ENCODE data around the gene MRPS22. TPM values are rescaled to one million over a fixed set of nuclear protein-coding genes. Genes with fewer than 3 reads are reported as not detected.

The MRPS22 gene
- total RNA-seq, 1 experiment from 2014 or later = 45.7 TPM

- no peak overlapping the region for H2BK20ac ChIP-seq (ENCODE audit: low read depth, low read length, poor library complexity, severe bottlenecking)
- H3K23ac ChIP-seq (ENCODE audit: insufficient read length, low read depth, low read length) = no peak overlapping the region
- no peak overlapping the region for H2BK120ac ChIP-seq (ENCODE audit: low read depth, low read length, poor library complexity, severe bottlenecking)
- no peak overlapping the region for H2BK15ac ChIP-seq (ENCODE audit: low read depth, low read length)
- peak overlapping the region; percentile 67 for H2AFZ ChIP-seq (ENCODE audit: low read length)
- H2BK12ac ChIP-seq (ENCODE audit: insufficient read length, low read depth, low read length) = no peak overlapping the region
- no peak overlapping the region for H4K8ac ChIP-seq (replicated peaks; ENCODE audit: insufficient read length, low read depth, low read length)
- H4K5ac ChIP-seq (ENCODE audit: insufficient read length, low read depth, low read length) = no peak overlapping the region
- H4K20me1 ChIP-seq (ENCODE audit: control insufficient read depth, insufficient read depth, insufficient read length) = no peaks in the 10 kb centered on the region
- no peak overlapping the region for H3T11ph ChIP-seq (ENCODE audit: low read length)
- Mint-ChIP-seq H3K27me3 (ENCODE audit: low read depth) (peaks cover 71% of the 10 kb centered on the region), H3K4me1 (peaks cover 3 to 4% of the 10 kb centered on the region in 2 experiments; a peak in 3 of 4 replicates), H3K4me3 (peak overlapping the region; percentile 53 to 65; a peak in 4 of 5 replicates), H3K27ac (no peak overlapping the region), H3K9me3 (no peaks in the 10 kb centered on the region; a peak in 1 of 5 replicates), H3K36me3 (ENCODE audit: insufficient read depth in 1 of 3, low read depth in 3 of 3) (no peaks in the 10 kb centered on the region)
- peak overlapping the region; percentile 58 for H3K4me2 ChIP-seq (ENCODE audit: insufficient read depth, insufficient read length, low read length)
- H3K56ac ChIP-seq (ENCODE audit: insufficient read length, low read depth, low read length) = no peak overlapping the region
- no peaks in the 10 kb centered on the region for H3K79me1 ChIP-seq (ENCODE audit: insufficient read depth, low read depth, low read length, poor library complexity, severe bottlenecking)
- H3K79me2 ChIP-seq (ENCODE audit: insufficient read depth, low read length) = no peaks in the 10 kb centered on the region
- no peak overlapping the region for H2AK5ac ChIP-seq (ENCODE audit: insufficient read length, low read length)
- no peak overlapping the region for H3K4ac ChIP-seq (ENCODE audit: low read depth, low read length)
- no peak overlapping the region for H3K9ac ChIP-seq (ENCODE audit: extremely low read depth, insufficient read length, low read length)
- no peaks in the 10 kb centered on the region for H3K4me1 ChIP-seq (ENCODE audit: insufficient read depth, low read length)
- no peak overlapping the region for H3K27ac ChIP-seq (ENCODE audit: insufficient read length, low read depth, low read length)
- no peaks in the 10 kb centered on the region; the same call in 1 of the 2 replicates for H3K27me3 ChIP-seq (ENCODE audit: insufficient read depth, low read length)
- H2BK5ac ChIP-seq (ENCODE audit: insufficient read length, low read length) = no peak overlapping the region
- no peak overlapping the region for H3K18ac ChIP-seq (ENCODE audit: insufficient read length, low read depth, low read length)
- no peak overlapping the region for H3K14ac ChIP-seq (ENCODE audit: insufficient read depth, low read length)
- no peak overlapping the region for H4K91ac ChIP-seq (ENCODE audit: insufficient read length, low read depth, low read length)
- no CpG with 5 or more reads among the region's 25 CpGs for WGBS (ENCODE audit: extremely low coverage, insufficient read length, low lambda C conversion rate)
- TF ChIP-seq, protein P1, sequence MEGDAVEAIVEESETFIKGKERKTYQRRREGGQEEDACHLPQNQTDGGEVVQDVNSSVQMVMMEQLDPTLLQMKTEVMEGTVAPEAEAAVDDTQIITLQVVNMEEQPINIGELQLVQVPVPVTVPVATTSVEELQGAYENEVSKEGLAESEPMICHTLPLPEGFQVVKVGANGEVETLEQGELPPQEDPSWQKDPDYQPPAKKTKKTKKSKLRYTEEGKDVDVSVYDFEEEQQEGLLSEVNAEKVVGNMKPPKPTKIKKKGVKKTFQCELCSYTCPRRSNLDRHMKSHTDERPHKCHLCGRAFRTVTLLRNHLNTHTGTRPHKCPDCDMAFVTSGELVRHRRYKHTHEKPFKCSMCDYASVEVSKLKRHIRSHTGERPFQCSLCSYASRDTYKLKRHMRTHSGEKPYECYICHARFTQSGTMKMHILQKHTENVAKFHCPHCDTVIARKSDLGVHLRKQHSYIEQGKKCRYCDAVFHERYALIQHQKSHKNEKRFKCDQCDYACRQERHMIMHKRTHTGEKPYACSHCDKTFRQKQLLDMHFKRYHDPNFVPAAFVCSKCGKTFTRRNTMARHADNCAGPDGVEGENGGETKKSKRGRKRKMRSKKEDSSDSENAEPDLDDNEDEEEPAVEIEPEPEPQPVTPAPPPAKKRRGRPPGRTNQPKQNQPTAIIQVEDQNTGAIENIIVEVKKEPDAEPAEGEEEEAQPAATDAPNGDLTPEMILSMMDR (conservative IDR thresholded peaks at IDR 0.05) = peak; percentile 100
- H3K9me3 ChIP-seq (ENCODE audit: control insufficient read depth, low read depth, low read length) = no peaks in the 10 kb centered on the region
- peak; percentile 94 for DNase-seq
- no peaks in the 10 kb centered on the region for H3K23me2 ChIP-seq (ENCODE audit: insufficient read length, low read depth, low read length, poor library complexity, severe bottlenecking)
Observed at GRCh38 chr3:139329364-139329850, 14.4 kb upstream of the MRPS22 start.

All from H9 (cell line).